Esophagus muscularis mucosa (tissue), 4 donors: ENCODE data around the gene OCEL1.

ENCODE experiments used
- CTCF ChIP-seq, 3 experiments: fragments of 200-600 bp in 2 of 3; fragments of 450-650 bp in 1 of 3; sonication (generic) in 2 of 3; IDR thresholded peaks; one replicate each; pipeline ENCODE4 v1.5.1; 2017 to 2019; ENCODE audit warnings: antibody characterized with exemption in 3 of 3, mild to moderate bottlenecking in 2 of 3, moderate library complexity in 1 of 3
- EP300 ChIP-seq: sonication (generic); formaldehyde crosslinking; IDR thresholded peaks from one replicate; pipeline ENCODE4 v1.6.1; 2017; ENCODE audit warnings: antibody characterized with exemption
- POLR2A ChIP-seq: fragments of 450-650 bp; IDR thresholded peaks from one replicate; pipeline ENCODE4 v1.6.1; 2017; ENCODE audit warnings: antibody characterized with exemption, moderate library complexity, mild to moderate bottlenecking, low read depth
- POLR2AphosphoS5 ChIP-seq, 2 donors: sonication (generic); formaldehyde crosslinking; IDR thresholded peaks; one replicate each; pipeline ENCODE4 v1.6.1; 2017; ENCODE audit warnings: antibody characterized with exemption in 2 of 2

- TF ChIP-seq CTCF (IDR thresholded peaks at IDR 0.05) (no peak), EP300 (no peak), POLR2A (no peak), POLR2AphosphoS5 (IDR thresholded peaks at IDR 0.05) (no peak)
These were observed 29.4 kb upstream of the OCEL1 start for GRCh38 chr19:17196610-17197009.
